Neuron (in vitro differentiated cells): ENCODE results near the gene MTG1.
"Not testable (repeated sequence)": the region's sequence is repeated elsewhere in the genome, so short reads cannot be mapped to it uniquely, and the experiment has no call there.

Experiments
- H2AFZ ChIP-seq: one replicate; pipeline ENCODE4 v1.6.1; 2013; ENCODE audit warnings: low read depth, mild to moderate bottlenecking, inconsistent platforms, low read length, moderate library complexity
- H3K27me3 ChIP-seq: one replicate; pipeline ENCODE4 v1.6.1; 2013; ENCODE audit warnings: low read length; ENCODE audit not compliant: insufficient read depth
- H3K36me3 ChIP-seq: one replicate; pipeline ENCODE4 v1.6.1; 2013; ENCODE audit warnings: low read length; ENCODE audit not compliant: insufficient read depth
- H3K4me1 ChIP-seq: one replicate; pipeline ENCODE4 v1.6.1; 2013; ENCODE audit warnings: low read length; ENCODE audit not compliant: insufficient read depth
- H3K4me3 ChIP-seq: 2 replicates; pipeline ENCODE4 v1.5.1; 2013; ENCODE audit warnings: mild to moderate bottlenecking, low read length, moderate library complexity
- H3K9me3 ChIP-seq: one replicate; pipeline ENCODE4 v1.6.1; 2013; ENCODE audit warnings: low read length

MTG1 gene

DNA sequence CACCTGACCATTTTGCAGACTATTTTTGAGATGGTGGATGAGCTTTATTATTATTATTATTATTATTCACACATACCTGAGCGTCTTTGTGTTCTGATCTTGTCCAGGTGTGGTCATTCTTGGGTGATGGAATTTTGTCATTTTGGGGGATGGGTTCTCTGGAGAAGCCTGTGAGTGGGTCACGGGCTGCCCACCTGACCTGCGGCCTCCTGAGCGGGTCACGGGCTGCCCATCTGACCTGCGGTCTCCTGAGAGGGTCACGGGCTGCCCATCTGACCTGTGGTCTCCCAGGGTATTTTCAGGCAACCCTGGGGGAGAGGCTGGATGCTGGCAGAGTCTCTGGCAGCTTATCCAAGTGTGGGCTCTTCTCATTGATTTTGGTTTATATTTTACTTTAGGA lies 67.1 kb downstream of the MTG1 start:
- Histone ChIP-seq H2AFZ (no peak overlapping the region), H3K4me3 (no peak overlapping the region), H3K4me1 (no peaks in the 10 kb centered on the region), H3K36me3 (no peaks in the 10 kb centered on the region), H3K9me3 (peaks cover 2% of the 10 kb centered on the region), H3K27me3 (no peaks in the 10 kb centered on the region)

DNA sequence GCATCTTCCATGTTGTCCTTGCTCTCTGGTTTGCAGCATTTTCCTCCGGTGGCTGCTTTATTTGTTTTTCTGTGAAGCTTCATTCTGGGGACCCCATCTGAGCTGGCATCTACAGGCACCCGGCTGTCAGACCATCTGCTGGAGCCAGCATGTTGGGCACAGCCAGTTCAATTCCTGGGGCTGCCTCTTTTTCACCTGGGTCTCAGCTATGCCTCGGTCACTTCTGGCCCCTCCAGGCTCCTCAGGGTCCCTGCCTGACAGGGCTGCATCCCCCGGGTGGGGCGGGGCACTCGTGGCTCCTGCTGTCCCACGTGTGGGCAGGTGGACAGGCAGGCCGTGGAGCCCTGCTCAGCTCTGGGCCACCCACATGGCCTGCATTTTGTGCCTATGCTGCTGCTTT lies 67.9 kb downstream of the MTG1 start:
- H3K27me3 ChIP-seq, result no peaks in the 10 kb centered on the region
- no peak overlapping the region for H2AFZ ChIP-seq
- peaks cover 2% of the 10 kb centered on the region for H3K9me3 ChIP-seq
- no peaks in the 10 kb centered on the region for H3K4me1 ChIP-seq
- H3K36me3 ChIP-seq, result no peaks in the 10 kb centered on the region
- H3K4me3 ChIP-seq, result no peak overlapping the region

DNA sequence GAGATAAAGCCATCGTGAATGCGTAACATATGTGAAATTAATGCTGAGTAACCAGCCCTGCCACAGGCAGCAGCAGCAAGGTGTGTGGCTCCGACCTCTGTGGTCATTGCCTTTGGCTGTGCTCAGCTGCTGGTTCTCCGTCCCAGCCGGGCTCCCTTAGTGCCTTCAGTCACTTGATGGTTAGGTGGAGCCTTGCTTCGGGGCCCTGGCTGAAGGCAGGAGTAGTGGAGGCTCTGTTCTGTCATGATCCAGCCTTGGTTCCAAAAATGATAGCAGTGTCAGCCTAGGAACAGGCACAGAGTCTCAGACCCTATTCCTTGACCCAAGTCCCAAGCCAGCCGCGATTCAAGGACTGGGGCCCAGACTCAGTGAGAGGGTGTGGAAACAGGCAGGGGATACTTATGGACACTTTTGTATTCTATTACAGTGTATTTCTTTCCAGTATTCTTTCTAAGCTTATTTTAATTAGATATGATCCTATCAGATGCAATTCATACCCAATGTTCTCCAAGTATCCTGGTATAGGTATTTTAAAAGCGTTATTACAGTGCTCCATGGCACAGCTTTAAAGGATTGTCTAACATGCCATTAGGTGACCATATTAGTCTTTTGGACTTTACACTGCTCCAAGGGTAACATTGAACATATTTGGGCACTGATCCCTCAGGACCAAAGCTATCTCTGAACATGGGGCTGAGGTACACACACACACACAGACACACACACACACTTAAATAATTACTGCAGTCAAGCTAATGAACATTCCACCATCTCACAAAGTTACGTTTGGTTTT lies 68.8 kb downstream of the MTG1 start:
- Histone ChIP-seq H3K4me1 (no peaks in the 10 kb centered on the region), H3K4me3 (no peak overlapping the region), H3K27me3 (no peaks in the 10 kb centered on the region), H2AFZ (no peak overlapping the region), H3K9me3 (peaks cover 2% of the 10 kb centered on the region), H3K36me3 (no peaks in the 10 kb centered on the region)

DNA sequence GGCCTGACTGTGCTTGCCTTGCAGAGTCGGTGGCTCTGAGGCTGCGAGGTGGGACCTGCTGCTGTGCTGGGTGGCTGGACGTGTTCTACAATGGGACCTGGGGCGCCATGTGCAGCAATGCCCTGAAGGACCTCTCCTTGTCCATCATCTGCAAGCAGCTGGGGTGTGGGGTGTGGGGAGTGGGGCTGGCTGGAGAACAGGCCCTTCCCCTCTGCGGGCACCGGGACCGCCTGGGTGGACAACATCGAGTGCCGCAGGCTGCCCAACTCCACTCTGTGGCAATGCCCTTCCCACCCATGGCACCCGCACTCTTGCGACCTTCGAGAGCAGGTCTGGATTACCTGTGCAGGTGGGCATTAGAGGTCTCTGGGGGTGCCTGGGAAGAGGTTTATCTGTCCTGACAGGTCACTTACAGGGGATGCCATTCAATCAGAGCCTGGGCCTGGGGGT lies 70.7 kb downstream of the MTG1 start:
- Histone ChIP-seq H3K4me1 (no peaks in the 10 kb centered on the region), H2AFZ (no peak overlapping the region), H3K4me3 (no peak overlapping the region), H3K27me3 (no peaks in the 10 kb centered on the region), H3K9me3 (peaks cover 2% of the 10 kb centered on the region), H3K36me3 (no peaks in the 10 kb centered on the region)

DNA sequence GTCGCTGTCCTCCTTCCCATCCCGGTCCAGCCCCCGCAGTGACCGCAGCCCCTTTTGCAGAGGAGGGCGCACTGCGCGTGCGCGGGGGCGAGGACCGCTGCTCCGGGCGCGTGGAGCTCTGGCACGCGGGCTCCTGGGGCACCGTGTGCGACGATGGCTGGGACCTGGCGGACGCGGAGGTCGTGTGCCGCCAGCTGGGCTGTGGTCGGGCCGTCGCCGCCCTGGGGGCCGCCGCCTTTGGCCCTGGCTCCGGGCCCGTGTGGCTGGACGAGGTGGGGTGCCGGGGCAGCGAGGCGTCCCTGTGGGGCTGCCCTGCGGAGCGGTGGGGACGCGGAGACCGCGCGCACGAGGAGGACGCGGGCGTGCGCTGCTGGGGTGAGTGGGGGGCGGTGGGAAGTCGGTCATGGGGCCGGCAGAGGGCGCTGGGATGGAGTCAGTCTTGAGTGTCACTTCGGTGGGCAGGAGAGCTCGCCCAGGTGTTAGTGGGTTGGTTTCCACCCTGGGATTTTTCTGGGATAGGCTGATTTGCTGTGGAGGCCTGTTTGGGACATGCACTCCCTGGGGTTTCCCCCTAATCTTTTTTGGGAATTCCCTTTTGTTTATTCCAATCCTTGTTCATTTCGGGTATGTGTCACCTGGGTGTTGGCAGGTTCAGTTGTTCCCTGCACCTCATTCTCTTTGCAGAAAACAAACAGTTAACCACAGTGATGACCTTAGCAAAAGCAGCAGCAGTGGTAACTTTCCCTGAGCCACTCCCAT lies 71.4 kb downstream of the MTG1 start:
- H3K27me3 ChIP-seq, result no peaks in the 10 kb centered on the region
- no peaks in the 10 kb centered on the region for H3K36me3 ChIP-seq
- H3K4me1 ChIP-seq, result no peaks in the 10 kb centered on the region
- H3K9me3 ChIP-seq, result peaks cover 2% of the 10 kb centered on the region
- H3K4me3 ChIP-seq, result no peak overlapping the region
- no peak overlapping the region for H2AFZ ChIP-seq

DNA sequence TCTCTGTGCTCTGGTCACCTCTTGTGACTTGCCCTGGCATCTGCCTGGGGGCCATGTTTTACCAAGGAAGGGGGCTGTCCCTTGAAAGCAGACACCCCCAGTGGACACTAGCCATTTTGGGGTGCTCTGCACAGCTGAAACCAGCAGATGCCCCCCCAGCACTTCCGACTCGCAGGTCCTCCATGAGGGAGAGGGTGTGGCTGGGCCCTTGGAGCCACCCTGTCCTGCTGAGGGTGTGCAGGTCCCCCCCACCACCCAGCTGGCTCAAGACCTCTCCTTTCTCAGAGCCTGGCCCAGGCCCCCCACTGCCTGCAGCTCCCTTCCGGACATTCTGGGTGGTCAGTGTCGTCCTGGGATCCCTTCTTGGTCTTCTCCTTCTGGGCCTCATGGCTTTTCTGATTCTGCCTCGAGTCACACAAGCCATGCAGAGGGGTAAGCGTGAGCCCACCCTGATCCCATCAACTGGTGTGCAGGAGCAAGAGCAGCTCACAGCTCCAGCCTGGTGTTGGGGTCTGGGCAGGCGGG lies 72.1 kb downstream of the MTG1 start:
- Histone ChIP-seq H3K36me3 (no peaks in the 10 kb centered on the region), H3K9me3 (peaks cover 2% of the 10 kb centered on the region), H3K27me3 (no peaks in the 10 kb centered on the region), H3K4me1 (no peaks in the 10 kb centered on the region), H3K4me3 (no peak overlapping the region), H2AFZ (no peak overlapping the region)

DNA sequence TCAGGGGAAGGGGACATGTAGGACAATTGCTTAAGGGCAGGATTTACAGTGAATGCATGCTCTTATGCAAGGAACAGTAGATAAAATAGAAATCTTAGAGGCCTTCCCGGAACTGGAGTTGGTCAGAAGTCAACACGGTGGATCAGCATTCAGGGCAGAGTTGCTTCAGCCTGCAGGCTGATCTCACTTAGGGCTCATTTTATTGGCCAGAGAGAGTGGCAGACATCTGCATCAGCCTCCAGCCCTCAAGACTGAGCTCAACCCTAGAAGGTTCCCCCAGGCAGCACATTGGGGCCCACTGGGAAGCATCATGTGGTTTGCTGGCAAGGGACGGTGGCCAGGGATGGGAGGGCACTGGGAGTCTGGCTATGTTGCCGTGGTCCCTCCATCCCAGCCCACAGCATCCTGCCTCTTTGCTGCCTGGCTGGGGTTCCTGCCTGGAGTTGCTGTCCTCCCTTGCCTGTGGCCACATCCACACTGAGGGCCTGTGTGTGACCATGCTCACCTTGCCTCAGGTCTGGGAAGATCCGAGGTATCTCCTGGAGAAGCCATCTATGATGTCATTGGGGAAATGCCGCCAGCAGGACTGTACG lies 72.8 kb downstream of the MTG1 start:
- Histone ChIP-seq H3K36me3 (no peaks in the 10 kb centered on the region), H3K4me3 (no peak overlapping the region), H2AFZ (no peak overlapping the region), H3K4me1 (no peaks in the 10 kb centered on the region), H3K27me3 (no peaks in the 10 kb centered on the region), H3K9me3 (peaks cover 2% of the 10 kb centered on the region)

DNA sequence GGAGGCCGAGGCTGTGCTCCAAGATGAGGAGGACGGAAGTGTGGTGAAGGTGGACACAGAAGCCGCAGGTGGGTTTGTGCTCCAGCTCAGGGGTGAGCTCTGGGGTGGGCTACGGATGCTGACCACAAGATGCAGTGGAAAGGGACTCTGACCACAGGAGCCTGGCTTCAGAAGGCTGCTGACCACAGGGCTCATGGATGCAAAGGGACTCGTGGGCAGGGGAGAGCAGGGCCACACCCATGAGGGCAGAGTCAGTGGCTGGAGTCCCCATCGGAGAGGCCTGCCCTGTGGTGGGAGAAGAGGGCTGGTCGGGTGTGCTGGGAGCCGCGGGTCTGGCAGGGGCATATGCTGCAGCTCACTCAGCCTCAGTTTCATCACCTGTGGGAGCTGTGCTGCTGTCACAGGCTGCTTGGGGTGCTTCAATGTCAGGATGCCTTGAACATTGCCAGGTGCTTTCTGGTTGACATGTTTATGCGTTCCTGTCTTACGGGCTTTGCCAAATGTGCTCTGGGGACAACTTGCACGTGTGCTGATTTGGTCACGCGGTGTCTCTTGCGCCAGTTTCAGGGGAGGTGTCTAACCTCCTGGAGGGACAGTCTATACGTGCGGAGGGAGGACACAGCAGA lies 73.4 kb downstream of the MTG1 start:
- Histone ChIP-seq H3K4me3 (no peak overlapping the region), H3K36me3 (no peaks in the 10 kb centered on the region), H3K9me3 (peaks cover 1% of the 10 kb centered on the region), H3K4me1 (no peaks in the 10 kb centered on the region), H2AFZ (no peak overlapping the region), H3K27me3 (no peaks in the 10 kb centered on the region)

DNA sequence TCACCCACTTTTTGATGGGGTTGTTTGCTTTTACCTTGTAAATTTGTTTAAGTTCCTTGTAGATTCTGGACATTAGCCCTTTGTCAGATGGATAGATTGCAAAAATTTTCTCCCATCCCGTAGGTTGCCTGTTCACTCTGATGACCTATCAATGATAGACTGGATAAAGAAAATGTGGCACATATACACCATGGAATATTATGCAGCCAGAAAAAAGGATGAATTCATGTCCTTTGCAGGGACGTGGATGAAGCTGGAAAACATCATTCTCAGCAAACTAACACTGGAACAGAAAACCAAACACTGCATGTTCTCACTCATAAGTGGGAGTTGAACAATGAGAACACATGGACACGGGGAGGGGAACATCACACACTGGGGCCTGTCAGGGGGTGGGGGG lies 75.2 kb downstream of the MTG1 start:
- not testable (repeated sequence) for H3K4me3 ChIP-seq, H3K27me3 ChIP-seq, H3K9me3 ChIP-seq, H3K36me3 ChIP-seq, H2AFZ ChIP-seq, H3K4me1 ChIP-seq

DNA sequence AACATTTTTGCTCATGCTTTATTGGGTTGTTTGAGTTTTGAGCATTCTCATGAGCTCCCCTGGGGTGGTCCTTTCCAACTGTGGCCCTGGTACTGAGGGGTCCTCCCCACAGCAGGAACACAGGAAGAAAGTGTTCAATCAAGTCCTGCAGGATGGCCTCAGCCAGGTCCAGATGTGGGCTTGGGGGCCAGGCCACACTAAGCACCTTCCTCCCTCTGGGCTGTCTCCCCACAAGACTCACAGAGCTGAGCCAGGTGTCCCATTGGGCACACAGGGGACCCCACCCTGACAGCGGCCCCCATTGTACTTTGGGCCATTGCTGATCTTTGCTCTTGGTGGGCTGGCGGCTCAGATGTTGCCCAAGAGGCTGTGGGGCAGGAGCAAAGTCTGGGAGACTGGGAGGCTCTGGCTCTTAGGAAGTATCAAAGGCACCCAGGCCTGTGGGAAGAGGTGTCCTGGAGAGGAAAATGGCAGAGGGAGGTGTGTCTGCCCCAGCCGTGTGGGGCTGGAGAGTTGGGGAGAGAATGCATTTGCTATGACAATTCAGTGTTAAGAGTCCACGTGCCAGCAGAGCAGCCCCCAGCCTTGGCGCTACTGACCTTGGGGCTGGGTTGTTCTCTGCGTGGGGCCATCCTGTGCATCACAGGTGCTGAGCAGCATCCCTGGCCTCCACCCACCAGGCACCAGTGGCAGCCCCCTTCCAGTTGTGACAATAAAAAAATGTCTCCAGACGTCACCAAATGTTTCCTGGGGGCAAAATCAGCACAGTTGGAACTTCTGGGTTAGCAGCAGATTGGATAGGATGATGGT lies 77.5 kb downstream of the MTG1 start:
- H3K27me3 ChIP-seq, result peaks cover 5% of the 10 kb centered on the region
- H3K4me3 ChIP-seq, result no peak overlapping the region
- H3K9me3 ChIP-seq, result no peaks in the 10 kb centered on the region
- no peaks in the 10 kb centered on the region for H3K36me3 ChIP-seq
- H3K4me1 ChIP-seq, result no peaks in the 10 kb centered on the region
- H2AFZ ChIP-seq, result no peak overlapping the region
